HL-60 (cell line): ENCODE results near the gene CCL25.

Experiments used
- CTCF ChIP-seq: IDR thresholded peaks from one replicate; pipeline ENCODE4 v1.5.1; 2011; ENCODE audit warnings: low read length, control low read depth, inconsistent platforms; ENCODE audit not compliant: insufficient read depth
- GABPA ChIP-seq: IDR thresholded peaks from 2 replicates; pipeline ENCODE4 v1.6.1; 2012; ENCODE audit warnings: low read depth
- POLR2AphosphoS5 ChIP-seq: IDR thresholded peaks from 2 replicates; pipeline ENCODE4 v1.6.1; 2012; ENCODE audit warnings: low read depth
- SPI1 ChIP-seq: IDR thresholded peaks from 2 replicates; pipeline ENCODE4 v1.6.1; 2012; ENCODE audit warnings: low read depth, mild to moderate bottlenecking, borderline replicate concordance

DNA sequence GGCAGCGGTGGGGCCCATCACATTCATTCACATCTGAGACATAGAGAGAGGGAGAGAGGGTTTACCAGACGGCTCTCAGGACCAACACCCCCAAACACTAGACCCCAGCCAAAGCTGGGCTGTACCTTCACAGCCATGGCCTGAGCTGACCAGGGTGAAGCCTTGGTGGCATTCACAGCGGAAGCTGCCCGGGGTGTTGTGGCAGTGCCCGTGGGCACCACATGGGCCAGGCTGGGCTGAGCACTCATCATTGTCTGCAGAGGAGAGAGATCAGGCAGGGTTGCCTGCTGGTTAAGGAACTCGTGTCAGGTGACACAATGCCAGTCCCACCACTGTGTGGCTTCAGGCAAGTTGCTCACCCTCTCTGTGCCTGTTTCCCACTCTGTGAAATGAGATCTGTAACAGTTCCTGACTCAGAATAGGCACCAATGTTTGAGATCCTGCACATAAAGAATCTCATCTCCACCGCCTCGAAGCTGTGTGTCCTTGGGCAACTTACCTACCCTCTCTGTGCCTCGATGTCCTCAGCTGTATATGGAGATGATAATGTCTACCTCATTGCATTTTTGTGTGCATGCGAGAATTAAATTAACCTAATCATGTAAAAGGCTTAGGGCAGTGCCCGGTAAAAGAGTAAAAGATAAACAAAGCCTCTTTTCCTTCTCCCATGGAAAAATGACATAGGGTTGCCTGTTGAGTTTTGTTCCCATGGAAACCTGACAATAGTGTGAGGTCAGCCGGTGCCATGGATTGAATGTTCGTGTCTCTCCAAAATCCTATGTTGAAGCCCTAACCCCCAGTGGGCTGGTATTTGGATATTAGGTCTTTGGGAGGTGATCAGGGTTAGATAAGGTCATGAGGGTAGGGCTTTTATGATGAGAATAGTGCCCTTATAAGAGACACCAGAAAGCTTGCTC is 22.9 kb downstream of the CCL25 start:
- TF ChIP-seq CTCF = no peak
- TF ChIP-seq GABPA = no peak
- TF ChIP-seq SPI1 = no peak
- no peak for TF ChIP-seq POLR2AphosphoS5
